Measurements from ENCODE around the gene C5orf52.
"Not testable (repeated sequence)": the region's sequence is repeated elsewhere in the genome, so short reads cannot be mapped to it uniquely, and the experiment has no call there.

- TF ChIP-seq CTCF, POLR2A (IDR thresholded peaks at IDR 0.05): not testable (repeated sequence)
These were observed 24.8 kb downstream of the C5orf52 start for GRCh38 chr5:157696154-157696553.

Data from uterus (tissue), 2 donors.